ENCODE results near the gene JAM3. TPM values are rescaled to one million over a fixed set of nuclear protein-coding genes. Genes with fewer than 3 reads are reported as not detected.

Gene JAM3
- total RNA-seq, 2 donors from 2014 or later: 9.6 to 13.2 TPM

GRCh38 chr11:134164490-134165370 is 95.9 kb downstream of the JAM3 start:
- ATAC-seq (no peak), DNase-seq (no peak)
- intact Hi-C loops (cut with DNase I): no loop called here
- Histone ChIP-seq H3K36me3 (replicated peaks in 1 of 2; ENCODE audit: insufficient read depth in 1 of 2, low read depth in 2 of 2) (peaks cover 7 to 9% of the 10 kb centered on the region in 2 donors), H3K9me3 (no peaks in the 10 kb centered on the region), H3K27ac (no peak overlapping the region), H3K4me1 (no peaks in the 10 kb centered on the region), H3K4me3 (no peak overlapping the region), H3K27me3 (no peaks in the 10 kb centered on the region)
- WGBS, 2 donors: 92 to 96% methylated on average over 10 to 11 of the region's 11 CpGs
- TF ChIP-seq POLR2A (IDR thresholded peaks at IDR 0.05) (no peak), CTCF (IDR thresholded peaks at IDR 0.05) (no peak)

GRCh38 chr11:134170177-134170918 is 101.5 kb downstream of the JAM3 start:
- DNase-seq (no peak), ATAC-seq (no peak)
- TF ChIP-seq CTCF (IDR thresholded peaks at IDR 0.05) (no peak), POLR2A (IDR thresholded peaks at IDR 0.05) (no peak)
- Histone ChIP-seq H3K27me3 (no peaks in the 10 kb centered on the region), H3K9me3 (no peaks in the 10 kb centered on the region), H3K27ac (no peak overlapping the region), H3K36me3 (replicated peaks in 1 of 2; ENCODE audit: insufficient read depth in 1 of 2, low read depth in 2 of 2) (peaks cover 6 to 7% of the 10 kb centered on the region in 2 donors), H3K4me1 (no peaks in the 10 kb centered on the region), H3K4me3 (no peak overlapping the region)
- intact Hi-C loops (cut with DNase I): no loop called here
- WGBS, 2 donors: 76 to 81% methylated on average over 6 of the region's 6 CpGs

- H3K4me3 ChIP-seq: no peak overlapping the region
- DNase-seq (no peak), ATAC-seq (no peak)
- H3K27ac ChIP-seq: no peak overlapping the region
- no peaks in the 10 kb centered on the region for H3K9me3 ChIP-seq
- WGBS, 2 donors: 90 to 92% methylated on average over 5 of the region's 5 CpGs
- TF ChIP-seq CTCF (IDR thresholded peaks at IDR 0.05): no peak
- TF ChIP-seq POLR2A (IDR thresholded peaks at IDR 0.05): no peak
- H3K36me3 ChIP-seq (replicated peaks in 1 of 2; ENCODE audit: insufficient read depth in 1 of 2, low read depth in 2 of 2): peaks cover 6 to 7% of the 10 kb centered on the region in 2 donors
- H3K27me3 ChIP-seq: no peaks in the 10 kb centered on the region
- H3K4me1 ChIP-seq: no peaks in the 10 kb centered on the region
- intact Hi-C loops (cut with DNase I): no loop called here
Measured at GRCh38 chr11:134170919-134171281, 102.0 kb downstream of the JAM3 start.

- intact Hi-C loops (cut with DNase I): no loop called here
- Histone ChIP-seq H3K4me3 (no peak overlapping the region), H3K4me1 (no peaks in the 10 kb centered on the region), H3K36me3 (replicated peaks in 1 of 2; ENCODE audit: insufficient read depth in 1 of 2, low read depth in 2 of 2) (peaks cover 6 to 7% of the 10 kb centered on the region in 2 donors), H3K27ac (no peak overlapping the region), H3K27me3 (no peaks in the 10 kb centered on the region), H3K9me3 (no peaks in the 10 kb centered on the region)
- WGBS, 2 donors: 94 to 97% methylated on average over 10 of the region's 10 CpGs
- TF ChIP-seq POLR2A (IDR thresholded peaks at IDR 0.05): no peak
- TF ChIP-seq CTCF (IDR thresholded peaks at IDR 0.05): no peak
- no peak for DNase-seq
- ATAC-seq: no peak
Measured at GRCh38 chr11:134171951-134172350, 103.1 kb downstream of the JAM3 start.
